GM15510 (cell line): Measurements from ENCODE around the gene TAF1A.

Source experiments
- POLR2A ChIP-seq: IDR thresholded peaks from 3 replicates; pipeline ENCODE4 v1.6.1; 2011; ENCODE audit warnings: borderline replicate concordance; ENCODE audit not compliant: insufficient read length; ENCODE audit errors: extremely low read depth

Gene TAF1A

DNA sequence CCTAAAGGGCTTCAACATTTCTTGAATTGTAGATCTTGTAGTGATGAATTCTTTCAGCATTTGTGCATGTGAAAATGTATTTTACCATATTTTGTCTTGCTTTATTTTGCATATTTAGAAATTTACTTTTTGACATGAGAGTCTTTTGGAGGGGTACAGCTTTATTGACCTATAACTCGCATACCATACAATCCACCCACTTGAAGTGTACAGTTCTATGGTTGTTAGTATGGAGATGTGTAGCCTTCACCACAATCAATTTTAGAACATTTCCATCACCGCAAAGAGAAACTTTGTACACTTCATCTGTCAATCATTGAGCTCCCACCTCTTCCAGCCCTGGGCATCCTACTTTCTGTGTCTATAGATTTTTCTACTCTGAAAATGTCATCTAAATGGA is 21.0 kb upstream of the TAF1A start:
- no peak for TF ChIP-seq POLR2A

DNA sequence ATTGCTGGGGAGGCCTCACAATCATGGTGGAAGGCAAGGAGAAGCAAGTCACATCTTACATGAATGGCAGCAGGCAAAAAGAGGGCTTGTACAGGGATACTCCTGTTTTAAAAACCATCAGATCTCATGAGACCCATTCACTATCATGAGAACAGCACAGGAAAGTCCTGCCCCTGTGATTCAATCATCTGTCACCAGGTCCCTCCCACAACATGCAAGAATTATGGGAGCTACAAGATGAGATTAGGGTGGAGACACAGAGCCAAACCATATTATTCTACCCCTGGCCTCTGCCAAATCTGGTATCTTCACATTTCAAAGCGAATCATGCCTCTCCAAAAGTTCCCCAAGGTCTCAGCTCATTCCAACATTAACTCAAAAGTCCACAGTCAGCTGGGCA is 17.0 kb upstream of the TAF1A start:
- no peak for TF ChIP-seq POLR2A

DNA sequence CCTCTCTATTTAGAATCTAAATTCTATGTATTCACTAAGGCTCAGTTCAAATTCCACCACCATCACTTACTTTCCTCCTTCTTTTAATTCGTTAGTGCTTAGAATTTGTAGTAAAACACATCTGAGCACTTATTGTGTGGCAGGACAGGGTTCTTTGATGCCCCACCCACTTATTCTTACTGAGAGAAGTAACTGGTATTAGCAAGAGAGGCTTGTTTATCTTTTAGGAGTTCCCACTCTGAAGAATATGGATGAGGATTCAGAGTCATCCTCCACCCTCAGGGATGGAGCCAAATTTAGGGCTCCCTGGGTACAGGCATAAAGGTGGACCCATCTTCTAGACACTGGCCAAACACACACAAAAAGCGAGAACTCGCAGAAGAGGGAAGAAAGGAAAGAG is 11.5 kb upstream of the TAF1A start:
- TF ChIP-seq POLR2A: no peak

DNA sequence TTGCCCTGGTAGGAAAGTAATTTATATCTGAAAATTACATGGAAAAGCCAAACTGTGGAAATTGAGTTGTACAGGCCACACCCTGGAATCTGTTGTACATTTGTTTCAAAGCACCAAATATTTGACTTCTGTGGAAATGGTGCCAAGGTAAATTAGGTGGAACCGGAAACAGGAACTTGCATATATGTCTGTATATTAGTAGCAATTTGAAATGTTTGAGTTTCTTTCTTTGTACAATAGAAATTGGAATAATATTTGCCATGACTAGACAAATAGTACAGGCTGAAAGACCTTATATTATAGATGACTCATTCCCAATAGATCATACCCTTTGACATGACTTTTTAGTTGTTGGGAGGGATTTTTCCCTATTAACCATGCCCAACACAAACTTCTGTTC is 10.5 kb upstream of the TAF1A start:
- no peak for TF ChIP-seq POLR2A

DNA sequence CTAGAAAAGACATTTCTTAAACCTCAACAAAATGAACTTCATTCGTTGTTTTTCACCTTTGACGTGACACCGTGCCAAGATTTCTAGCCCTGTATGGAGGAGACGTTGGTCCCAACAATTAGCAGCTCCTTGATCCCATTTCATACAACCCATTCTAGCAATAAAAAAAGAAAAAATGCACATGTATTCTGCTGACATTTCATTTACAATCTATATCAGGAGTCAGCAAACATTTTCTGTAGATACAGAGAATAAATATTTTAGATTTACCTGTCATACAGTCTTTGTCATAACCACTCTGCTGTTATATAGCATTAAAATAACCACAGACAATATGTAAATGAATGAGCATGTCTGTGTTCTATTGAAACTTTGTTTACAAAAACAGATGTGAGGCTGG is 7.0 kb upstream of the TAF1A start:
- no peak for TF ChIP-seq POLR2A

DNA sequence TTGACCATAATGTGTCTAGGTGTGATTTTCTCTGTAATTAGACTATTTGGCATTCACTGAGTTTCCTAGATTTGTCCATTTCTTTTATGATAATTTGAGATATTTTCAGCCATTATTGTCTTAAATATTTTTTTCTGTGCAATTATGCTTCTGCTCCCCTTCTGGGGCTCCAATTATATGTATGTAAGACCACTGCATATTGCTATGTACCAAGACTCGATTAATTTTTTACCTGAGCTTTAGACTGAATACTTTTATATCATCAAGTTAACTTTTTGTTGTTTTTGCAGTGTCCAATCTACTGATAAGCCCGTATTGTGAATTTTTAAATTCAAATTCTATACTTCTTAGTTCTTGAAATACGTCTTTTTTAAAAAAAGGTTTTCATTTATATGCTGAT is 5.1 kb upstream of the TAF1A start:
- no peak for TF ChIP-seq POLR2A

DNA sequence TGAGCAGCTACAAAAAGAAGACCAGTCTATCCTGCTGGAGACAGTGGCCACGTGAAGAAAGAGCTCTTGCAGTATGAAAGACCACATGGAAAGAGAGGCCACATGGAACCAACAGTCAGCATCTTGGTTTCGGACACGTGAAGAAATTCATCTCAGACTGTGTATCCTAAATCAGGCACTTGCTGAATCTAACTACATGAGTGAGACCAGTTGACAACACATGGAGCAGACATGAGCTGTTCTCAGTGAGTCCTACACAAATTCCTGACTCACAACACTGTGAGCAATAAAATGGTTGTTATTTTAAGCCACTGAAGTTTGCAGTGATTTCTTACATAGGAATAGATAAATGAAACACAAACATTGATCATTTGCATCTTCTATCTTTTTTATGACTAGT is 2.4 kb upstream of the TAF1A start:
- TF ChIP-seq POLR2A: no peak

DNA sequence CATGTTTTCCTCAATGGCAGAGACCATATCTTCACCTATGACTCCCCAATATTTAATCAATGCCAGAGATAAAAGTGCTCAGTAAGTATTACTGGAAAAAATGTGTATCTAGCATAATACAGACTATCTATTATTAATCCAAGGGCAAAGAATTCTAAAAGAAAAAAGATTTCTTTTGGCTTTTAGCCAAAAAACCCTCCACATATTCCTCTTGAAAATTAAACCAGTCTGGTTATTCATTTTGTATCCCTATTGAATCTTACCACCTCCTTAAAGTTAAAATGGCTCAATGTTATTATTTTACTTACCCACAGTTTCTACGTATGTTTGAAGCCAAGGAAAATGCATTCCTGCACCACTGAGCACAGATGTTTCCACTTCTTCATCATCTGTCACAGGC is 1.6 kb downstream of the TAF1A start:
- TF ChIP-seq POLR2A: no peak

DNA sequence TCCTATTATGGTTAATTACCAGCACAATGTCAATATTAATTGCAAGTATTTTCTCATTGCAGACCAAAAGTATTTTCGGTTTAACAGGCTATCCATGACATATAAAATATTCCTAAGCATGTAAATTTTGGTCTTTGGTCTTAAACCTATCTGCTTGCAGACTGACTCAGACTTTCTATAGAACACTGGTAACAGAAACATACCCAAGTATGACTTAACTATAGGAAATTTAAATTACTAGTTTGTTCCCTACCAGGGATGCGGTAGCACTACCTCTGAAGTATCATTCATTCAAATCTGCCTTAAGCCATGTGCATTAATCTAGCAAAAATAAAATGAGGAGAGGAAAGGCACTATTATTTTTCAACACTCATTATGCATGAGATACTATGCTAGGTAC is 2.9 kb downstream of the TAF1A start:
- TF ChIP-seq POLR2A: no peak

DNA sequence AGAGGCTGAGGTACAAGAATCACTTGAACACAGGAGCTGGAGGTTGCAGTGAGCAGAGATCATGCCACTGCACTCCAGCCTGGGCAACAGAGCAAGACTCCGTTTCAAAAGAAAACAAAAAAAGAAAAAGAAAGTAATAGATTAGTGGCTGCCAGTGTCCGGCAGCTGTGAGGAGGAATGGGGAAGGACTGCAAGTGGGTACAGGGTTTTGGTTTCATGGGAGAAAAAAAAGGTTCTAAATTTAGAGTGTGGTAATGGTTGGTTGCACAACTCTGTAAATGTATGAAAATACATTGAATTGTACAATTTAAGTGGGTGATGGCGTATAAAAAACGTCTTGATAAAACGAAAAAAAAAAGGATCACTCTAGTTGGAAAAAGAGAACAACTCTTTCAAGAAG is 6.7 kb downstream of the TAF1A start:
- no peak for TF ChIP-seq POLR2A

DNA sequence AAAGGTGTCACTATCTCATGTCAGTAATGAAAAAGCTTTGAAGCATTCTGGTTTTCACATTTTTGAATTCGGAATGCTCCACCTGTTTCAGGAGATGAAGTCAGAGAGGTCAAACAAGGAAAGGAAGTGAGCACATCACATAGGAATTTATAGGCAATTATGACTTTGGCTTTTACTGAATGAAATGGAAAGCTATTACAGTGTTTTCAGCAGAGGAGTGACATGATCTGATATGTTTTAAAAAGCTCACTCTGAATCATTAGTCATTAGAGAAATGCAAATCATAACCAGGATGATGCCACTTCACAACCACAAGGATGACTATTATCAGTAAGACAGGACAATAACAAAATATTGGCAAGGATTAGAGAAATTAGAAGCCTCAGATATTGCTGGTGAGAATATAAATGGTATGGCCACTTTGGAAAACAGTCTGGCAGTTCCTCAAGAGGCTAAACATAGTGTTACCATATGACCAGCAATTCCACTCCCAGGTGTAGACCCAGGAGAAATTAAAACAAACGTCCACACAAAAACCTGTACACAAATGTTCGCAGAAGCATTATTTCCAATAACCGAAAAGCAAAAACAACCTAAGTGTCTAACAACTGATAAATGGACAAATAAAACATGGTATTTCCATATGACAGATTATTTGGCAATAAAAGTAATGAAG is 7.5 kb downstream of the TAF1A start:
- TF ChIP-seq POLR2A: no peak

DNA sequence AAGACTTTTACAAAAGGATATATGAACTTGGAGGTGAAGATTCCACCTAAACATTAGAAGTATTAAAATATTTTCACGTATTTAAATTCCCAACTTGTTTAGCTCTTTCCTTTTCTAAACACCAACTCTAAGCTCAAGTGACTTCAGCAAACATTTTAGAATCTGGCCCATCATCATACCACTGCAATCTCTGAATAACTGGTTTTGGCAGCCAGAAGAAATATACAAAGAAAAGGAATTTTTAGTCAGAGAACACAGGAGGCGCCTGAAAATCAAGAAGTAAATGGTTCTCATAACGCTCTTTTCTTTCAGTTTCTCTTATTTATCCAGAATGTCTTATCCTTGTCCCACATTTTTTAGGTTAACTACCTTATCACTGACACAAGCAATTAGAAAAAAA is 10.4 kb downstream of the TAF1A start:
- TF ChIP-seq POLR2A: no peak

DNA sequence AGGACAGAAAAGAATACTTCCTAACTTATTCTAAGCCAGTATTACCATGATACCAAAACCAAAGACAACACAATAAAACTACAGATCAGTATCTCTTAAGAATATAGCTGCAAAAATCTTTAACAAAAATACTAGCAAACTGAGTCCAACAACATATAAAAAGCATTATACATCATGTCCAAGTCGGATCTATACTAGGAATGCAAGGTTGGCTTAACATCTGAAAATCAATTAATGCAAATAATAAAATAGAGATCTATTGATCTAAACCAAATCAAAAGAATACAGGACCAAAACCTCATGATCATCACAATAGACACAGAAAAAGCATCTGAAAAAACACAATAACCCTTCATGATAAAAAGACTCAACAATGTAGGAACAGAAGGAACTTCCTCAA is 18.9 kb downstream of the TAF1A start:
- TF ChIP-seq POLR2A: no peak

DNA sequence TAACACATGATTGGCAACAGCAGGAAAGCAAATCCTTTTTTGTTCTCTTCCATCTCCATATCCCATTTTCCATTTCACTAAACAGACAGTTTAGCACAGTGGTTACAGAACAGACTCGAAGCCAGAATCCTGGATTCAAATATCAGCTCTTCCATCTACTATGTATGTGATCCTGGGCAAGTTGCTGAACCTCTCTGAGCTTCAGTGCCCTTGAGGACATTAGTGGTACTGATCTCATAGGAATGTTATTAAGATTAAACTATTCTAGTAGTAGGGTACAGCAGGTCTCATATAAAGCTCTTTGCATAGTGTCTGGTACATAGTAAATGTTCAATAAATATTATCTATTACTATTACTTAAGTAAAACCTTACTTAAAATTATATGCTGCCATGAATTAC is 28.1 kb downstream of the TAF1A start:
- no peak for TF ChIP-seq POLR2A

DNA sequence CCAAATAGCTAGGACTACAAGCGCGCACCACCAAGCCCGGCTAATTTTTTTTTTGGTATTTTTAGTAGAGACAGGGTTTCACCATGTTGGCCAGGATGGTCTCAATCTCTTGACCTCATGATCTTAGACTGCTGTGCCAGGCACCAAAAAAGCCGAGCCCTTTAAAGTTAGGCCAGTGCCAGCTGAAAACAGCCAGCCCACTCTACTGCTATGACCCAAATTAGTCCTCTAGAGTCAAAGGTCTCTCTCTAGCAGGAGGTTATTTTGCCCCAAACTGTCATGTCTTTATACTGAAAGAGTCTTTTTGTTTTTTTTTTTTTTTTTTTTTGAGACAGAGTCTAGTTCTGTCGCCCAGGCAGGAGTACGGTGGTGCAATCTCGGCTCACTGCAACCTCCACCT is 32.2 kb downstream of the TAF1A start:
- TF ChIP-seq POLR2A: no peak

DNA sequence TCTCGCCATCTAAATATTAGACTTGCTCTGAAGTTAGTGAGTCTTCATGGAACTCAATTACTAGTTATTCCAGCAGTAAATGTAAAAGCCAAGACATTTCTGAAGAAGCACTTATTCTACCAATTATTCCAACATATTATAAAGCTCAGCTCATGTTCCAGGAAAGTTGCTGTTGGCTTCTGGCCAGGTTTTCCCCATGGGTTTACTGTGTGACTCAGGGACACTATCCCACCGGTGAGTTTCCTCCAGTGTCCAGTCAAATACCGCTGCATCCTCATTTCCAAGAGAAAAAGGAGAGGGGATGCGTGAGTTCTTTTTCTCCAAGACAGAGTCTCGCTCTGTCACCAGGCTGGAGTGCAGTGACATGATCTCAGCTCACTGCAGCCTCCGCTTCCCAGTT is 32.6 kb downstream of the TAF1A start:
- no peak for TF ChIP-seq POLR2A
